Smooth muscle cell (in vitro differentiated cells): Measurements from ENCODE around the gene GPAT3. TPM values are rescaled to one million over a fixed set of nuclear protein-coding genes. Genes with fewer than 3 reads are reported as not detected.

Experiments used
- DNase-seq: peaks from one replicate; lab custom pipeline; 2025; ENCODE audit not compliant: unreplicated experiment; lab: John Stamatoyannopoulos, UW
- H2AFZ ChIP-seq: fragments of 200-600 bp; sonication (generic); 2 replicates; pipeline ENCODE4 v1.6.0; 2016; ENCODE audit warnings: antibody characterized with exemption, low read depth, mild to moderate bottlenecking
- H3F3A ChIP-seq: fragments of 200-600 bp; sonication (generic); 2 replicates; pipeline ENCODE4 v1.6.0; 2017; ENCODE audit warnings: antibody characterized with exemption, low read depth
- H3K27ac ChIP-seq: fragments of 200-600 bp; sonication (generic); 2 replicates; pipeline ENCODE4 v1.5.1; 2016; ENCODE audit warnings: low read depth, mild to moderate bottlenecking
- H3K27me3 ChIP-seq: fragments of 200-600 bp; sonication (generic); 2 replicates; pipeline ENCODE4 v1.6.1; 2016; ENCODE audit warnings: low read depth, mild to moderate bottlenecking
- H3K36me3 ChIP-seq: fragments of 200-600 bp; sonication (generic); 2 replicates; pipeline ENCODE4 v1.5.1; 2016; ENCODE audit warnings: low read depth
- H3K4me1 ChIP-seq: fragments of 200-600 bp; sonication (generic); 2 replicates; pipeline ENCODE4 v1.5.1; 2016; ENCODE audit warnings: low read depth
- H3K4me2 ChIP-seq: fragments of 200-600 bp; sonication (generic); 2 replicates; pipeline ENCODE4 v1.6.0; 2016; ENCODE audit warnings: mild to moderate bottlenecking
- H3K4me3 ChIP-seq: fragments of 200-600 bp; sonication (generic); 2 replicates; pipeline ENCODE4 v1.5.1; 2016; ENCODE audit warnings: mild to moderate bottlenecking
- H3K79me2 ChIP-seq: fragments of 200-600 bp; sonication (generic); 2 replicates; pipeline ENCODE4 v1.6.0; 2016; ENCODE audit warnings: low read depth, mild to moderate bottlenecking
- H3K9ac ChIP-seq: fragments of 200-600 bp; sonication (generic); 2 replicates; pipeline ENCODE4 v1.6.0; 2016; ENCODE audit warnings: low read depth
- H3K9me3 ChIP-seq: fragments of 200-600 bp; sonication (generic); replicated peaks from 2 replicates; pipeline ENCODE4 v1.5.1; 2016; ENCODE audit warnings: low read depth
- H4K20me1 ChIP-seq: fragments of 200-600 bp; sonication (generic); 2 replicates; pipeline ENCODE4 v1.6.0; 2016; ENCODE audit warnings: low read depth
- CTCF ChIP-seq: fragments of 200-600 bp; sonication (generic); IDR thresholded peaks from 2 replicates; pipeline ENCODE4 v1.5.1; 2017; ENCODE audit warnings: borderline replicate concordance, mild to moderate bottlenecking, antibody characterized with exemption; ENCODE audit not compliant: insufficient read depth, poor library complexity, severe bottlenecking
- WGBS: methylation state at CpG from one replicate; pipeline ENCODE4 v1.1.7; 2016; ENCODE audit warnings: low lambda C conversion rate; 5-methylcytosine and 5-hydroxymethylcytosine counted together
- polyA plus RNA-seq: library from polyadenylated mRNA; unstranded; fragments of >200 nt; fragmentation: Nextera tagmentation; extraction: Ambion mirVana; gene quantifications from 2 replicates; pipeline ENCODE4 v1.2.1, GENCODE V29; 2016
- total RNA-seq: library from RNA; depleted of rRNA; stranded (reverse); fragments of >200 nt; gene quantifications from 2 replicates; pipeline ENCODE4 v1.2.3, GENCODE V29; 2014

The GPAT3 gene
- total and polyA plus RNA-seq, 2 experiments from 2014 or later = 0.27 to 0.67 TPM

GRCh38 chr4:83589279-83589678, 53.4 kb downstream of the GPAT3 start:
- Histone ChIP-seq H2AFZ (no peak overlapping the region), H4K20me1 (no peaks in the 10 kb centered on the region), H3K9me3 (no peaks in the 10 kb centered on the region), H3K27ac (no peak overlapping the region), H3K27me3 (no peaks in the 10 kb centered on the region), H3K9ac (no peak overlapping the region), H3K4me2 (no peak overlapping the region), H3K4me1 (peaks cover 13% of the 10 kb centered on the region), H3K36me3 (no peaks in the 10 kb centered on the region), H3K79me2 (no peaks in the 10 kb centered on the region), H3F3A (no peaks in the 10 kb centered on the region), H3K4me3 (no peak overlapping the region)
- DNase-seq = no peak
- TF ChIP-seq CTCF = no peak
- WGBS = 47% methylated on average over 3 of the region's 3 CpGs

DNA sequence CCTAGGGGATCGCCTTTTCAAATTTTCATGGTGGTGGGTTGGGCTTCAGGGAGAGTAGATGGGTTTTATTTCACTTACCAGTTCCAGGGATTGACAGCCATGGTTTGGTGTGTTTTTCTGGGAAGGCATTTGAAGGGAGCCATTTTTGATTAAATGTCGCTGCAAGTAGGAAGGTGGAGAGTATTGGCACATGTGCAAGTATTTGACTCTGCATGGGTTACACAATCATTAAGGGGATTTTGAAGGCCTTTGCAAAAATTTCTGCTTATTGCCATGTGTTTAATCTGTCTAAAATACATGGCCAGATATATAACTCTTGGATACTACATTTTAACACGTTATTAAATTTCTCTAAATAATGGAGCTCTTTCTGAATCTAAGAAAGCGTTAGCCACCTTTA, 55.1 kb downstream of the GPAT3 start:
- no peak overlapping the region for H3K9ac ChIP-seq
- H3K4me3 ChIP-seq = no peak overlapping the region
- H3K36me3 ChIP-seq = no peaks in the 10 kb centered on the region
- no peak overlapping the region for H2AFZ ChIP-seq
- no peak overlapping the region for H3K27ac ChIP-seq
- 96% methylated on average over 4 of the region's 4 CpGs for WGBS
- no peak for TF ChIP-seq CTCF
- H4K20me1 ChIP-seq = no peaks in the 10 kb centered on the region
- no peak overlapping the region for H3K4me2 ChIP-seq
- DNase-seq = no peak
- H3K4me1 ChIP-seq = peaks cover 13% of the 10 kb centered on the region
- no peaks in the 10 kb centered on the region for H3K27me3 ChIP-seq
- no peaks in the 10 kb centered on the region for H3K9me3 ChIP-seq
- H3K79me2 ChIP-seq = no peaks in the 10 kb centered on the region
- H3F3A ChIP-seq = no peaks in the 10 kb centered on the region

DNA sequence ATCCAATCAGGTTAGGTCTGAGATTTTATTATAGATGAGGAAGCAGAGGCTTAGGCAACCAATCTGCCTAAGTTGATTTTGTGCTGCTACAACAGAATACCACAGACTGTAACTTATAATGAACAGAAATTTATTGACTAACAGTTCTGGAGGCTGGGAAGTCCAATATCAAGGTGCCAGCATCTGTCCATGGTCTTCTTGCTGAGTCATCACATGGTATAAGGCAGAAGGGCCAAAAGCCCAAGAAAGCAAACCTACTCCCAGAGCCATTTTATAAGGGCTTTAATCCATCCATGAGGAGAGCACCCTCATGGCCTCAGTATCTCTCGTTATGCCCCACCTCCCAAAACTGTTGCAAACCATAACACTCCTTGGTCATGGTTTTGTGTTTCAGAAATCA, 55.8 kb downstream of the GPAT3 start:
- DNase-seq = no peak
- Histone ChIP-seq H2AFZ (no peak overlapping the region), H3K27ac (no peak overlapping the region), H3K36me3 (no peaks in the 10 kb centered on the region), H3K9ac (no peak overlapping the region), H4K20me1 (no peaks in the 10 kb centered on the region), H3K4me3 (no peak overlapping the region), H3F3A (no peaks in the 10 kb centered on the region), H3K79me2 (no peaks in the 10 kb centered on the region), H3K27me3 (no peaks in the 10 kb centered on the region), H3K9me3 (no peaks in the 10 kb centered on the region), H3K4me2 (no peak overlapping the region), H3K4me1 (peaks cover 13% of the 10 kb centered on the region)
- WGBS = 92% methylated on average over 1 of the region's 1 CpG
- no peak for TF ChIP-seq CTCF

DNA sequence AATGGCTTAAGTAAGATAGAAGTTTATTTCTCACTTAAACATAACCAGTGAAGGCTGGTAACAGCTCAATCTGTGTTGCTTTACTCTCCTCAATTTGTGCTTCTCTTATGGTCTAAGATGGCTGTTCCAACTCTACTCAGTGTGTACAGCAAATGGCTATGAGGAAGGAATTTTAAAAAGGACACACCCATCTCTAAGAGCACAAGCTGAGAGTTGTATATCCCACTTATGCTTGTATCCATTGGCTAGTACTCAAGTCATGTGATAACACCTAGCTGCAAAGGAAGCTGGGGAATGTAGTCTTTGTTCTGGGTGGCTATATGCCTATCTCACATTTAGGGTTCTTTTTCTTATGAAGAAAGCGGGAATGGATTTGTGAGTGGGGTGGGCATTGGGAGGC, 63.3 kb downstream of the GPAT3 start:
- Histone ChIP-seq H4K20me1 (no peaks in the 10 kb centered on the region), H3K9ac (no peak overlapping the region)

More for the DNA sequence above, 63.3 kb downstream of the GPAT3 start:
- no peak overlapping the region for H2AFZ ChIP-seq
- no peaks in the 10 kb centered on the region for H3K36me3 ChIP-seq
- no peaks in the 10 kb centered on the region for H3K79me2 ChIP-seq
- H3K4me2 ChIP-seq = no peak overlapping the region
- no peaks in the 10 kb centered on the region for H3K4me1 ChIP-seq
- no peaks in the 10 kb centered on the region for H3K9me3 ChIP-seq
- WGBS = 0% methylated on average over 1 of the region's 1 CpG
- TF ChIP-seq CTCF = no peak
- no peak overlapping the region for H3K4me3 ChIP-seq
- no peak overlapping the region for H3K27ac ChIP-seq
- H3F3A ChIP-seq = no peaks in the 10 kb centered on the region
- no peaks in the 10 kb centered on the region for H3K27me3 ChIP-seq
- DNase-seq = no peak
